Measurements from ENCODE around the gene CXCL12. TPM values are rescaled to one million over a fixed set of nuclear protein-coding genes. Genes with fewer than 3 reads are reported as not detected.

Gene CXCL12
- total RNA-seq, 2 experiments from 2014 or later = not detected

DNA sequence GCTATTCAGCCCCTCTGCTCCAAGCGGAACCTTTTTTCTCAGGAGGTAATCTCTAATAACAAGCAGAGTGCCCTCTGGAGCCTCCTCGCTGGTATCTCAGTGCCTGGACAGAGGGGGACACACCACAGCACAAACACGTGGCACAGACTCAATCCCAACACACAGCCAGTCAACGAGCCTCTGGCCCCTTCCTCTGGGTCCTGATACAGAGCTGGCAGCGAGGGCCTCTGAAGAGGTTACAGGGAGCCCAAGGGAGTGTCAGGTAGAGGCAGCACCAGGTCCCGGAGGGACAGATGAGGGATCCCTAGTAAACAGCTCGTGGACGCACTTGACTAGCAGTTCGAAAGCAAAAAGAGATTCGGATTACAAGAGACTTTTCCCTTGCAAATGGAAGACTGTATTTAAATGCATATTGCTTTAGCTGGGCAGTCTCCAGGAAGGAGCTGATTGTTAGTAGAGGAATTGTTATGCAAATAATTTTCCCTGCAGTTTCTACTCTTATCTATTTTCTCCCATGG lies 14.1 kb downstream of the CXCL12 start:
- no peak for ATAC-seq
- no peak overlapping the region for H3K27ac Mint-ChIP-seq
- no peak overlapping the region for H3K4me3 Mint-ChIP-seq
- no peaks in the 10 kb centered on the region for H3K36me3 Mint-ChIP-seq (ENCODE audit: low read depth)
- intact Hi-C loops (cut with DNase I, micrococcal nuclease) = no loop called here
- CTCF ChIA-PET = interaction anchor here (0.6 to 0.8 kb wide), 2 partner anchors 522 to 802 kb away, joined by 3 to 4 read pairs; no protein-coding TSS in a partner anchor
- H3K27me3 Mint-ChIP-seq = peaks cover 3% of the 10 kb centered on the region
- H3K9me3 Mint-ChIP-seq (ENCODE audit: low read depth) = no peaks in the 10 kb centered on the region
- H3K4me1 Mint-ChIP-seq = no peaks in the 10 kb centered on the region
- DNase-seq = no peak
- POLR2A ChIA-PET = no interaction called here

DNA sequence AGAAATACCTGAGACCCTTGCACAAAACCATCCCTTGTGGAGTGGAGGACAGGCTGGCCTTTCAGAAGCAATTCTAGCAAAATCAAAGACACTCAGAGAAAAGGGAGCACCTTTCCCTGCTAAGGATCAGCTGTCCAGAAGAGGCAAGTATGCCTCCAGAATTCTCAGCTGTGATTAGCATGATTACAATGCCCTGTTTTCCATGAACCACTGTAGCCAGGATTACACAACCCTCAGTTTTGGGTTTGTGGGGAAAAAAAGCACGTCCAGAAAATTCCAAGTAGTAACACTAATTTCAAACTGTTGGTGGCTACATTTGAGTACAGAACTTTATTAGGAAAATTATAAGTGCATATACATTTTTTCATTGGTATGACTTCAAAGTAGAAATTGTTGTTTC lies 15.0 kb downstream of the CXCL12 start:
- Mint-ChIP-seq H3K27me3 (peaks cover 3% of the 10 kb centered on the region), H3K36me3 (ENCODE audit: low read depth) (no peaks in the 10 kb centered on the region), H3K4me1 (no peaks in the 10 kb centered on the region), H3K9me3 (ENCODE audit: low read depth) (no peaks in the 10 kb centered on the region), H3K27ac (no peak overlapping the region), H3K4me3 (no peak overlapping the region)
- DNase-seq (no peak), ATAC-seq (no peak)
- CTCF ChIA-PET = interaction anchor here (0.5 kb wide), 1 partner anchor 28 kb away, joined by 3 read pairs; no protein-coding TSS in a partner anchor
- POLR2A ChIA-PET = no interaction called here
- intact Hi-C loops (cut with DNase I, micrococcal nuclease) = no loop called here

DNA sequence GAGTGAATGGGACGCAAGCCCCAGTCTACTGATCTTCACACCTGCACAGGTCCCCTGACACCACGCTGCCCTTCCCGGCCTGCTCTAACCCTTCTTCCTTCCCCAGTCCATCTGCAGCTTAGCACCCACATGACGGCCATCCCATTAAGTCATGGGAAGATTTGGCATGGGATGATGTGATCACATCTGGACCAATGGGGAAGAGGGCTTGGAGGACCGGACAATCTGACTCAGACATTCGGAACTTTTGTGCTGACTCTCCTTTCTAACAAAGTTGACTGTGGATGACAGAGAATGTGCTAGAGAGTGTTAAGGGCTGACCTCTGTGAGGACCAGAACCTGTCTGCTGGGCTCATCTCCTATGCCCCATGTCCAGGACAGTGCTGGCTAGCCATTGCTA lies 15.6 kb downstream of the CXCL12 start:
- ATAC-seq (no peak), DNase-seq (no peak)
- Mint-ChIP-seq H3K4me3 (no peak overlapping the region), H3K4me1 (no peaks in the 10 kb centered on the region), H3K9me3 (ENCODE audit: low read depth) (no peaks in the 10 kb centered on the region), H3K27ac (no peak overlapping the region), H3K36me3 (ENCODE audit: low read depth) (no peaks in the 10 kb centered on the region), H3K27me3 (peaks cover 3% of the 10 kb centered on the region)
- intact Hi-C loops (cut with DNase I, micrococcal nuclease) = no loop called here
- CTCF ChIA-PET = interaction anchor here (0.5 kb wide), 1 partner anchor 27 kb away, joined by 3 read pairs; no protein-coding TSS in a partner anchor
- POLR2A ChIA-PET = no interaction called here

DNA sequence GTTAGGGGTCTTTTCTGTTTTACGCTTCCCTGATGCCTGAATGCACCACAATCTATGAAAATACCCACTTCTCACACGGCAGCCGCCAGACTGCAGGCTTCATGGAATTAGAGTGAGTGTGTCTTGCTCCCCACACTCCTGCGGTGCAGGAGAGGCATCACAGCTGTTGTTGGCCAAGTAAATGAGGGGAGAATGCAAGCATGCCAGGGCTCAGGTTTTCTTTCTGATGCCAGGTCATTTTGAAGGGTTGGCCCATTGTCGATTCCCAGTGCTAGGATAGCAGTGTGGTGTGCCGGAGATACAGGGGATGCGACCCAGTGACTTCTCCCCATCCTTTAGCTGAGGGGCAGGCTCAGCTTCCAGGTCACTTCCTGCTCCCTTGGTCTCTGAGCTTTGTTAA lies 16.3 kb downstream of the CXCL12 start:
- no peaks in the 10 kb centered on the region for H3K4me1 Mint-ChIP-seq
- H3K4me3 Mint-ChIP-seq = no peak overlapping the region
- intact Hi-C loops (cut with DNase I, micrococcal nuclease) = no loop called here
- H3K27ac Mint-ChIP-seq = no peak overlapping the region
- DNase-seq = no peak
- H3K9me3 Mint-ChIP-seq (ENCODE audit: low read depth) = no peaks in the 10 kb centered on the region
- ChIA-PET POLR2A (no interaction called here), CTCF (interaction anchor here (0.7 kb wide), 1 partner anchor 111 kb away, joined by 3 read pairs; no protein-coding TSS in a partner anchor)
- no peaks in the 10 kb centered on the region for H3K36me3 Mint-ChIP-seq (ENCODE audit: low read depth)
- peaks cover 6% of the 10 kb centered on the region for H3K27me3 Mint-ChIP-seq
- no peak for ATAC-seq

DNA sequence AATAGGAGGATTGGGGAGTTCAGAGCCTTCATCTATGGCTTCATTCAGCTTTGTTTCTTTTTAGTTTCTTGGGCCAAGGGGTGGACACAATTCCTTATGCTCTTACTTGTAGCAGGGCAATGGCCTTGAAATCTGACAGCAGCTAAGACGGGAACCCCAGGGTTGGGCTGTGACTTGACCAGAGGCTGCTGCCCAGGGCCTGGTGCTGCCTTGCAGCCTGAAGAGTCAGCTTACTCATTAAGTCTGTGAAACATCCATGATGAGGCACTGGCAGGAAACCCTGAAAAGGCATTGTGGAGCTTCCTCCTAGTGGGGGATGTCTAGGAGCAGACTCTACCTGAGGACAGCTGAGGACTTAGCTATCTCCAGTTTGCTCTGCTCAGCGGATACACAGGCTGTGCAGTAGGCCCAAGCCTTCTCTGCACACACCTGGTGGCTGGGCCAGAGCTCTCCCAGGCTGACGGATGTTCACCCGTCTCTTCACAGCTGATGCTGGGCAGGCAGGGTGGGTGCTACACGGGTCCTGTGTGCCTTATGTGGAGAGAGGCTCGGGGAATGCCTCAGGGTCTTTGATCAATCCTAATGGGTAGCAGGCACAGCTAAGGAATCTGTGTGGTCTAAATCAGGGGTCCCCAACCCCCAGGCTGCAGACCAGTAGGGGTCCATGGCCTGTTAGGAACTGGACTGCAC lies 17.8 kb downstream of the CXCL12 start:
- peaks cover 3% of the 10 kb centered on the region for H3K27me3 Mint-ChIP-seq
- ATAC-seq (no peak), DNase-seq (no peak)
- CTCF ChIA-PET = no interaction called here
- no peak overlapping the region for H3K4me3 Mint-ChIP-seq
- intact Hi-C loops (cut with DNase I, micrococcal nuclease) = no loop called here
- no peaks in the 10 kb centered on the region for H3K36me3 Mint-ChIP-seq (ENCODE audit: low read depth)
- POLR2A ChIA-PET = no interaction called here
- no peak overlapping the region for H3K27ac Mint-ChIP-seq
- no peaks in the 10 kb centered on the region for H3K9me3 Mint-ChIP-seq (ENCODE audit: low read depth)
- H3K4me1 Mint-ChIP-seq = no peaks in the 10 kb centered on the region

DNA sequence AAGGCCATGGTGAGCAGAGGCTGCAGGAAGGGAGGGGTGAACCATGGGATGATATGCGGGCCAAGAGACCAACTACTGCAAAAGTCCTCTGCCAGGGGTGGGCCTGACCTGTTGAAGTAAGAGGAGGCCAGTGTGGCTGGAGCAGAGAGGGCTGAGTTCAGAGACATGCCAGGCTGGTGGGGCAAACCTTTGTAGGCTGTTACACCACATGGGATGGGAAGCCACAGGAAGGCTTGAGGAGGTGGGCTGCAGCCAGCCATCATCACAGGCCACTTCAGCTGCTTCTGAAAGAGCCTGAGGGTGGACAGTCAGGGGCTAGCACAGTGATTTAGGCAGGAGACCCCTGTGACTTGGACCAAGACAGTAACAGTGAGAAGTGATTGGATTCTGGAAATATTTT lies 20.3 kb downstream of the CXCL12 start:
- Mint-ChIP-seq H3K27ac (no peak overlapping the region), H3K36me3 (ENCODE audit: low read depth) (no peaks in the 10 kb centered on the region)
- CTCF ChIA-PET = no interaction called here

DNA sequence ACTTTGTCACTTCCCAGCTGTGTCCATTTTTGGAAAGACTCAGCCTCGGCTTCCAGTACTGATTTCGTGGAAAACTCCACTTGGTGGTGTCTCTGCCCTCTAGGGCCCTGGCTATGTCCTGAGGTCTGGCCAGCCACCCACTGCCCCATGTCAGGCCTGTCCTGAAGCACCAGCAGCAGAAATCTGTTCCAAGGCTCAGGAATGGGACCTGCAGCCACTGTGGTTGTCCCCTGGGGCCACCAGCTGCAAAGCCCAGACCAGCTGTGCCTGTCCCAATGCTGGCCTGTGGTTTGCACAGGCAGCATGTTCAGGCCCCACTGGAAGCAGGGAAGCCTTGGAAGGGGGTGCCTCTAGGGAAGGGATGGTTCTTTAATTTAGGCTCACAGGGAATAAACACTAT lies 21.2 kb downstream of the CXCL12 start:
- no peak overlapping the region for H3K4me3 Mint-ChIP-seq
- H3K36me3 Mint-ChIP-seq (ENCODE audit: low read depth) = no peaks in the 10 kb centered on the region
- no peak for DNase-seq
- ChIA-PET CTCF (no interaction called here), POLR2A (no interaction called here)
- intact Hi-C loops (cut with DNase I, micrococcal nuclease) = no loop called here
- peaks cover 3% of the 10 kb centered on the region for H3K27me3 Mint-ChIP-seq
- H3K27ac Mint-ChIP-seq = no peak overlapping the region
- H3K4me1 Mint-ChIP-seq = no peaks in the 10 kb centered on the region
- H3K9me3 Mint-ChIP-seq (ENCODE audit: low read depth) = no peaks in the 10 kb centered on the region
- no peak for ATAC-seq

More for the DNA sequence above, 20.3 kb downstream of the CXCL12 start:
- H3K9me3 Mint-ChIP-seq (ENCODE audit: low read depth) = no peaks in the 10 kb centered on the region
- intact Hi-C loops (cut with DNase I, micrococcal nuclease) = no loop called here
- no peaks in the 10 kb centered on the region for H3K4me1 Mint-ChIP-seq
- DNase-seq (no peak), ATAC-seq (no peak)
- H3K27me3 Mint-ChIP-seq = peaks cover 3% of the 10 kb centered on the region
- no peak overlapping the region for H3K4me3 Mint-ChIP-seq
- POLR2A ChIA-PET = no interaction called here

DNA sequence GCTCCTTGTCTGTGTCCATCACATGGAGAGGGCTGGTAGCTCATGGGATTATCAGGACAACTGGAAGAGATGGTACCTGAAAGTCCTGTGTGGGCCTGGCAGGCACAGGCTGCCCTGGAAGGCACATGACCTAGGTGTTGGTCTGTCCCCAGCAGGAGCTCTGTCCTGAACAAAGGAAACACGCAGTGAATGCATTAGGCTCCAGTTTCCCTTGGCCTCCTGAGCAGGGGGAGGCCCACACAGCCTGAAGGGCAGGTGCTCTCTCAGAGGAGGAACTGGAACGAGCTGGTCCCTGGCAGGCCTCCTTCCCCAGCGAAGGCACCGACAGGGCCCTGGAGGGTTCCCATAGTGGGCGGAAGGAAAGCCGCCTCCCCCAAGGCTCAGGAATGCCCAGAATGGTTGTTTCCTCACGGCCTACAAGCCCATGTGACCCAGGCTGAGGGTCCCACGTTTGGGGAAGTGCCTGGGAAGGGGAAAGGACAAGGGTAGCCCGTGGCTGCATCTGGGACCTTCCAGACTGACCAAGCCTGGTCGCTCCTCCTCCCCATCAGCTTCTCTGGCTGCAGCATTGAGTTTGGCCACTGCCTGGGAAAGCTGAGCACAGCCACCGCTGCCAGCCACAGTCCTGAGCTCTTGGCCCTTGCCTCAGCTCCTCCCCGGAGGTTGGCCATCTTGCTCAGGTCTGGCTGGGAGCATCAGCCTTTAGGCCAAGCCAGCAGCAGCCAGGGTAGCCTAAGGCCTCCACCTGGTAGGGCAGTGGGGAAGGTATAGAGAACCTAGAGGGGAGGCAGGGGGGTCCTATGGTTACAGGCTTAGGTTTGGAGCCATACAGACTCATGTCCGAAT lies 21.8 kb downstream of the CXCL12 start:
- ATAC-seq (no peak), DNase-seq (no peak)
- ChIA-PET CTCF (no interaction called here), POLR2A (no interaction called here)
- Mint-ChIP-seq H3K36me3 (ENCODE audit: low read depth) (no peaks in the 10 kb centered on the region), H3K9me3 (ENCODE audit: low read depth) (no peaks in the 10 kb centered on the region), H3K4me1 (no peaks in the 10 kb centered on the region), H3K4me3 (no peak overlapping the region), H3K27ac (no peak overlapping the region), H3K27me3 (peaks cover 3% of the 10 kb centered on the region)
- intact Hi-C loops (cut with DNase I, micrococcal nuclease) = no loop called here

DNA sequence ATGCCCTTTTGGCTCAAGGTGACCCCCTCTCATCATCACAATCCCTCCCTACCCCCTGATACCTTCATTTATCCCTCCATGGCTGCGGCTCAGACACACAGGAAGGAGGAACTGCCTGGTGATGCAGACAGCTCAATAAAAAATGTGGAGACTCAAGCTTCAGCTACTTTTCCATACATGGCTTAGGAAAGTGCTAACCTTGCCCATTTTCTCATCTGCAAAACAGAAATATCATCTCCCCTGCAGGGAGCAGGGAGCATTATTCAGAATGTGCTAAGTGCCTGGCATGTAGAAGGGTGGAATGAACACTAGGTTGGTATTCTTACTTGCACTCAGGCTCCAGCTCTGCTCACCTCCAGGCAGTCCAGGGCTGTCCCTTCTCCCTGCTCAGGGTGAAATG lies 23.8 kb downstream of the CXCL12 start:
- ChIA-PET POLR2A (no interaction called here), CTCF (interaction anchor here (0.7 to 1.4 kb wide), 2 partner anchors 26 to 500 kb away, joined by 4 to 5 read pairs; no protein-coding TSS in a partner anchor)
- intact Hi-C loops (cut with DNase I, micrococcal nuclease) = no loop called here
- H3K9me3 Mint-ChIP-seq (ENCODE audit: low read depth) = no peaks in the 10 kb centered on the region
- ATAC-seq = no peak
- no peak for DNase-seq
- no peaks in the 10 kb centered on the region for H3K4me1 Mint-ChIP-seq
- no peaks in the 10 kb centered on the region for H3K36me3 Mint-ChIP-seq (ENCODE audit: low read depth)
- H3K27ac Mint-ChIP-seq = no peak overlapping the region
- peaks cover 3% of the 10 kb centered on the region for H3K27me3 Mint-ChIP-seq
- no peak overlapping the region for H3K4me3 Mint-ChIP-seq

DNA sequence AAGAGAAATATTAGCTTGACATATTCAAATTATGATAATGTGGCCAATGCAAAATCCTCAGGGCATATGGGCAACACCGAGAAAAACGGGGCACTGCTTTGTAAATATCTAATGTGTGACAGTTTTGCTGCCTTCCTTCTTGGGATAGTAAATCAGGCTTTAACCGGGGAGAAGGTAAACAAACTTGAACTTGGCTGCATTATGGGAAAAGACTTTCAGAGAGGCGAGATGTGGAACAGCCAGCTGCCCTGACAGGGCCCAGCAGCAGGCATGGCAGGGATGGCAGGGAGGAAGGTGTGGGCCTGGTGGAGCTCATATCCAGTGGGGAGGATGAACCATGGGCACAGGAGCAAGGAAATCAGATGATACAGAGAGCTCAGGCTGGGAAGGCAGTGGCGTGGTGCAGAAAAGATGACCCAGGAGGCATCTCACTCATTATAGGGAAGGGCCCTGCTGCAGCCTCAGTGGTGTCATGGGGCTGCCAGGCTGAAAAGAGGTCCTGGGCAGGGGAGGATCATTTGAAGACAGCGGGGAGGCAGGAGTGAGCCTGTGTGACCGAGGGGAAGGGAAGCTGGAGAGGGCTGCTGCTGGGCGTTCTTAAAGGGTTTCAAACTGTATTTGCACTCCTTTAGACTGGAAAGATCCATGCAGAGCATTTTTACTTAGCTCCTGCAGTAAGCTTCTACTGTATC lies 26.7 kb downstream of the CXCL12 start:
- Mint-ChIP-seq H3K27ac (no peak overlapping the region), H3K36me3 (ENCODE audit: low read depth) (no peaks in the 10 kb centered on the region), H3K4me3 (no peak overlapping the region), H3K4me1 (no peaks in the 10 kb centered on the region), H3K27me3 (no peaks in the 10 kb centered on the region), H3K9me3 (ENCODE audit: low read depth) (no peaks in the 10 kb centered on the region)
- DNase-seq (no peak), ATAC-seq (no peak)
- CTCF ChIA-PET = no interaction called here
- intact Hi-C loops (cut with DNase I, micrococcal nuclease) = no loop called here
- POLR2A ChIA-PET = no interaction called here

DNA sequence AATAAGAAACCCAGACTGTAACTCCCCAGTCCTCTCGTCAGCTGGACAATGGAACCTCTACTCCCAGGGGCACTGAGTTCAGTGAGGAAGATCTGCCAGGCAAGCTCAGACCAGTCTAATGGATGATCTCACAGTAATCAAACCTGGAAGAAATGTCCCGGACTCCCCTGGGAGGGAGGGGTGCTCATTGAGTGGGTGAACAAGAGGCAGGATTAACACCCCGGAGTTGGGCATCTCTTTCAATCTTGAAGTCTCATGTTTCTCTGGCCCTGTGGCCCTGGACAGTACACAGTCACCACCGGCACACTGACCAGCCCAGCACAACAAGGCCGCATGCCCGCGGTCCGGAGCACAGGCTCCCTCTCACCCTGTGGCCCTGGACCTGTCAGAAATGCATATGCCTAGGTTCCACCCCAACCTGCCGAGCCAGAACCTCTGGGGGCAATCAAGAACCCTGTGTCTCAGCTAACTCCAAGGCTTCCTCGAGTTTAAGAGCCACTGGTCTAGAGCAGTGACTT lies 27.8 kb downstream of the CXCL12 start:
- no peak overlapping the region for H3K4me3 Mint-ChIP-seq
- no peaks in the 10 kb centered on the region for H3K9me3 Mint-ChIP-seq (ENCODE audit: low read depth)
- ChIA-PET CTCF (no interaction called here), POLR2A (no interaction called here)
- intact Hi-C loops (cut with DNase I, micrococcal nuclease) = no loop called here
- H3K27me3 Mint-ChIP-seq = peaks cover 5% of the 10 kb centered on the region
- ATAC-seq (no peak), DNase-seq (no peak)
- no peaks in the 10 kb centered on the region for H3K4me1 Mint-ChIP-seq
- no peaks in the 10 kb centered on the region for H3K36me3 Mint-ChIP-seq (ENCODE audit: low read depth)
- H3K27ac Mint-ChIP-seq = no peak overlapping the region

Data from activated CD4-positive, alpha-beta T cell treated with anti-CD3 and anti-CD28 coated beads for 36 hours (primary cell).